GM13977 (cell line): ENCODE results near the gene CHST8.

Experiments used
- DNase-seq: peaks from one replicate; pipeline ENCODE4 v3.0.0; 2012; ENCODE audit warnings: low spot score
- in situ Hi-C: fragments of 300-500 bp; cut with MboI; formaldehyde crosslinking; loops from one replicate; pipeline ENCODE4 v1.12.0; 2022; ENCODE audit warnings: low sequenced_read_pairs, low pct_unique_long_range_greater_than_20kb, mixed read lengths, inconsistent platforms; ENCODE audit not compliant: unreplicated experiment
- TF ChIP-seq, protein P1 (sequence below): IDR thresholded peaks from 2 replicates; pipeline ENCODE4 v1.5.1; 2012; ENCODE audit warnings: mild to moderate bottlenecking, control low read depth; ENCODE audit not compliant: insufficient read depth; ENCODE audit errors: extremely low read depth, missing control alignments

Gene CHST8

DNA sequence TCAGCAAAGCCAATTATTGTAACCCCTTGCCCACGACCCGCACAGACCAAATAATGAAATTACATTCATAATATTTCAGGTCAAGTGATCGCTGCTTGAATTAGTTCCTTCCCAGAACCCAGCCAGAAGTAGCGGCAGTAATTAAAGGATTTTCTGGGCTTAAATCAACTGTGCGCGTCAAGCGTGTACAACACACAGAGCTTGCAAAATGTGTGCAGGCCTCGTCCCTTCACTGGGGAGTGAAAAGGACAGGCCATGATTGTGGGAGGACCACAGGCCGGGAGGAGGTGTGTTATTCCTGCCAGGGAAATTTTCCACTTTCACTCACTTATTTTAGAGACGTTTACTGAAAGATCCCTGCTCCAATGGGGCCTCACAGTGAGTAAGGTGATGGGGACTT, 84.9 kb downstream of the CHST8 start:
- in situ Hi-C loops, result no loop called here
- TF ChIP-seq, protein P1, sequence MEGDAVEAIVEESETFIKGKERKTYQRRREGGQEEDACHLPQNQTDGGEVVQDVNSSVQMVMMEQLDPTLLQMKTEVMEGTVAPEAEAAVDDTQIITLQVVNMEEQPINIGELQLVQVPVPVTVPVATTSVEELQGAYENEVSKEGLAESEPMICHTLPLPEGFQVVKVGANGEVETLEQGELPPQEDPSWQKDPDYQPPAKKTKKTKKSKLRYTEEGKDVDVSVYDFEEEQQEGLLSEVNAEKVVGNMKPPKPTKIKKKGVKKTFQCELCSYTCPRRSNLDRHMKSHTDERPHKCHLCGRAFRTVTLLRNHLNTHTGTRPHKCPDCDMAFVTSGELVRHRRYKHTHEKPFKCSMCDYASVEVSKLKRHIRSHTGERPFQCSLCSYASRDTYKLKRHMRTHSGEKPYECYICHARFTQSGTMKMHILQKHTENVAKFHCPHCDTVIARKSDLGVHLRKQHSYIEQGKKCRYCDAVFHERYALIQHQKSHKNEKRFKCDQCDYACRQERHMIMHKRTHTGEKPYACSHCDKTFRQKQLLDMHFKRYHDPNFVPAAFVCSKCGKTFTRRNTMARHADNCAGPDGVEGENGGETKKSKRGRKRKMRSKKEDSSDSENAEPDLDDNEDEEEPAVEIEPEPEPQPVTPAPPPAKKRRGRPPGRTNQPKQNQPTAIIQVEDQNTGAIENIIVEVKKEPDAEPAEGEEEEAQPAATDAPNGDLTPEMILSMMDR, result no peak
- no peak for DNase-seq

DNA sequence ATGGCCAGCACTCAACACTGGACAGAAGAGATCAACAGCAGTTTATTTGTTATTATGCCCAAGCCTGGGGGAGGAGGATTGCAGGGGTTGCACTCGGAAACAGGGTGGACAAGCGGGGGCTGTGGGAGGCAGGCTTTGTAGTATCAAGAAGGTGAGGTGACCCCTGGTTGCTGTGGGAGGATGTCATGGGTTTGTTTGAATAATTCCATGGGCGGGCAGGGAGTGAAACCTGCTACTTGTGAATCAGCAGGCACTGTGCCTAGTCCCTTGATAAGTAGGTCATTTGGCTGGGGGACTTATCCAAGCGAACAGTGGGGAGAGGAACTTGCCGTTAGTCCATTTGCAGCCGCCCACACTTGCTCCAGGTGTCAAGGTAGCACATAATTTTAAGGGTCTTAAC, 90.5 kb downstream of the CHST8 start:
- in situ Hi-C loops, result no loop called here
- TF ChIP-seq, protein P1, result no peak
- DNase-seq, result no peak

DNA sequence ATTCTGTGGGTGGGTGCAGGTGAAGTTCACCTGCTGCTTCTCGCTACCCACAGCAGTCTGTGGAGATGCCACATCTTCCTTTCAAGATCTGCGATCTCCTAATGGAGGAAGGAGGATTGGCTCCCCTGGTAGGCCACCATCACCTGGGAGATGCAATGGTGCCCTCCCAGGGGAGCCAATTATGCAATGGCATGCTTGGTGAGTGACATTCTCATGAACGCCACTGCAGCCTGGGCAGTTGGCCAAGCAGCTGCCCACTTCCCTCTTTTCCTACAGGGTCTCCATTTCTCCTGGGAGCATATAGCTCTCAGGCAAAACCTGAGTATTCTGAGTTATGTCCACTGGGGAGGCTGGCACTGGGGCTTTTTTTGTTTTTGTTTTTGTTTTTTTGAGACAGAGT, 91.4 kb downstream of the CHST8 start:
- DNase-seq, result no peak
- TF ChIP-seq, protein P1, result no peak
- in situ Hi-C loops, result no loop called here

DNA sequence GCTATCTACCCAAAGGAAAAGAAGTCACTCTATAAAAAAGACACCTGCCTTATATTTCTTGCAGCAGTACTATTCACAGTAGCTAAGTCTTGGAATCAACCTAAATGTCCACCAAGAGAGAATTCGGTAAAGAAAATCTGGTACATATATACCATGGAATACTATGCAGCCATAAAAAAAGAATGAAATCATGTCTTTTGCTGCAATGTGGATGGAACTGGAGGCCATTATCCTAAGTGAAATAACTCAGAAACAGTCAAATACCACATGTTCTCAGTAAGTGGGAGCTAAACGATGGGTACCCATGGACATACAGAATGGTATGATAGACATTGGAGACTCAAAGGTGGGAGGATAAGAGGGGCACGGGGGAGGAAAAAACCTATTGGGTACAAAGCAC, 92.4 kb downstream of the CHST8 start:
- DNase-seq, result no peak
- in situ Hi-C loops, result no loop called here
- TF ChIP-seq, protein P1, result no peak

DNA sequence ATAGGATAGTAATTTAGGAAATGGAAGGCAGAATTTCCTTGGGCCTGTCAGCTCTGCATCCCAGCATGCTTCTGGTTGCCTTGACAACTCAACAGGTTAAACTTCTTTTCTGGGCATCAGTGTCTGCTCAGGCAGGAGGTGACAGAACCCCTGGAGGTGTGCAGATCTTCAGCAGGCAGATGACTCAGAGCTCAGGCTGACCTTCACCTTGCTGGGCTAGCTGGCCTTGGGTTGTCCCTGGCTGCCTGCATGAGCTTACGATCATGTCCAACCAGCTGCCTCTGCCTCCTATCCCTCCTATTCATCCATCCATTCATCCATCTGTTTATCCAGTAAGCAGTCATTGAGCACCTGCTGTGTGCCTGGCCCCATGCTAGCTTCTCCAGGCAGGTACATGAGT, 93.7 kb downstream of the CHST8 start:
- in situ Hi-C loops, result no loop called here
- TF ChIP-seq, protein P1, result no peak
- no peak for DNase-seq

DNA sequence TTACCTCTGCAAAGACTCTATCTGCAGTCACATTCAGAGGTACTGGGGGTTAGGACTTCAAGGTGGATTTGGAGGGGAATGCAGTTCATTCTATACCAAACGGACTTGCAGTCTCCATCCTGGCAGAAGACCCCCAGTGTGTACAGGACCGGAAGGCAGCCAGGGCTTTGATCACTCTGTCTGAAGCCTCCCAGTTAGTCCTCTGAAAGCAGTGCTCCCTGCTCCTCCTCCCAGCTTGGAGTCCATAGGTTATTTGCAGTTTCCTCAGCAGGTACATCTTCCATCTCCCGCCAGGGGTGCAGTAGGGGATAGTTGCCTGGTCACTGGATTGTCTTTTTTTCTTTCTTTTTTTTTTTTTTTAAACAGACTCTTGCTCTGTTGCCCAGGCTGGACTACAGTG, 96.1 kb downstream of the CHST8 start:
- in situ Hi-C loops, result no loop called here
- TF ChIP-seq, protein P1, result no peak
- no peak for DNase-seq
